NCI-H2196 (cell line): ENCODE results near the gene LRRC7.
"Not testable (repeated sequence)": the region's sequence is repeated elsewhere in the genome, so short reads cannot be mapped to it uniquely, and the experiment has no call there.

Experiments used
- DNase-seq: peaks from one replicate; lab custom pipeline; 2025; ENCODE audit not compliant: unreplicated experiment; lab: John Stamatoyannopoulos, UW

Gene LRRC7

GRCh38 chr1:70033266-70033873 is 465.6 kb downstream of the LRRC7 start:
- DNase-seq = no peak

GRCh38 chr1:70033936-70034335 is 466.2 kb downstream of the LRRC7 start:
- no peak for DNase-seq

- DNase-seq = peak; percentile 43
These were observed 466.7 kb downstream of the LRRC7 start for GRCh38 chr1:70034403-70034802.

- no peak for DNase-seq
These were observed 470.3 kb downstream of the LRRC7 start for GRCh38 chr1:70038025-70038424.

- no peak for DNase-seq
These were observed 471.8 kb downstream of the LRRC7 start for GRCh38 chr1:70039485-70039884.

- DNase-seq = no peak
These were observed 473.8 kb downstream of the LRRC7 start for GRCh38 chr1:70041317-70042045.

GRCh38 chr1:70042090-70042731 is 474.5 kb downstream of the LRRC7 start:
- DNase-seq = no peak

GRCh38 chr1:70043804-70044203 is 476.1 kb downstream of the LRRC7 start:
- no peak for DNase-seq

- no peak for DNase-seq
These were observed 477.1 kb downstream of the LRRC7 start for GRCh38 chr1:70044832-70045231.

GRCh38 chr1:70045581-70045980 is 477.9 kb downstream of the LRRC7 start:
- not testable (repeated sequence) for DNase-seq

- no peak for DNase-seq
These were observed 480.8 kb downstream of the LRRC7 start for GRCh38 chr1:70048336-70049094.

- DNase-seq = no peak
These were observed 484.2 kb downstream of the LRRC7 start for GRCh38 chr1:70051926-70052325.

- no peak for DNase-seq
These were observed 489.8 kb downstream of the LRRC7 start for GRCh38 chr1:70057500-70057899.

- DNase-seq = no peak
These were observed 493.5 kb downstream of the LRRC7 start for GRCh38 chr1:70061231-70061630.

- no peak for DNase-seq
These were observed 496.1 kb downstream of the LRRC7 start for GRCh38 chr1:70063861-70064260.

GRCh38 chr1:70066711-70067110 is 499.0 kb downstream of the LRRC7 start:
- no peak for DNase-seq

- peak; percentile 20 for DNase-seq
These were observed 503.9 kb downstream of the LRRC7 start for GRCh38 chr1:70071601-70072000.

- DNase-seq = no peak
These were observed 504.6 kb downstream of the LRRC7 start for GRCh38 chr1:70072231-70072751.

- no peak for DNase-seq
These were observed 508.0 kb downstream of the LRRC7 start for GRCh38 chr1:70075761-70076160.

- no peak for DNase-seq
These were observed 509.3 kb downstream of the LRRC7 start for GRCh38 chr1:70077066-70077465.

- DNase-seq = no peak
These were observed 511.8 kb downstream of the LRRC7 start for GRCh38 chr1:70079546-70079945.
